Stomach smooth muscle (tissue), 2 donors: ENCODE results near the gene PITHD1.
"Not testable (repeated sequence)": the region's sequence is repeated elsewhere in the genome, so short reads cannot be mapped to it uniquely, and the experiment has no call there.

Experiments used
- H3K27ac ChIP-seq: one replicate; pipeline ENCODE4 v1.7.0; 2013; ENCODE audit warnings: mild to moderate bottlenecking, low read length, inconsistent platforms
- H3K27me3 ChIP-seq, 2 donors: one replicate each; pipeline ENCODE4 v1.7.0; 2013; ENCODE audit warnings: low read length in 2 of 2; ENCODE audit not compliant: insufficient read depth in 2 of 2, control insufficient read depth in 1 of 2
- H3K36me3 ChIP-seq, 2 donors: one replicate each; pipeline ENCODE4 v1.7.0; 2013; ENCODE audit warnings: low read length in 2 of 2; ENCODE audit not compliant: control insufficient read depth in 2 of 2, insufficient read depth in 2 of 2
- H3K4me1 ChIP-seq: one replicate; pipeline ENCODE4 v1.7.0; 2013; ENCODE audit warnings: low read length; ENCODE audit not compliant: control insufficient read depth, insufficient read depth
- H3K4me3 ChIP-seq, 2 donors: one replicate each; pipeline ENCODE4 v1.7.0; 2013; ENCODE audit warnings: low read length in 2 of 2
- H3K9ac ChIP-seq, 2 donors: one replicate each; pipeline ENCODE4 v1.7.0; 2013; ENCODE audit warnings: low read length in 2 of 2, mild to moderate bottlenecking in 1 of 2
- H3K9me3 ChIP-seq, 2 donors: one replicate each; pipeline ENCODE4 v1.7.0; 2013; ENCODE audit warnings: low read length in 2 of 2; ENCODE audit not compliant: control insufficient read depth in 2 of 2
- donor health status: healthy.
- donor health status: Pancreatic carcinoma.

The PITHD1 gene

GRCh38 chr1:23810818-23811540 lies 32.8 kb downstream of the PITHD1 start:
- H3K9me3 ChIP-seq: no peaks in the 10 kb centered on the region
- H3K9ac ChIP-seq: no peak overlapping the region
- peaks cover 41 to 44% of the 10 kb centered on the region in 2 donors for H3K36me3 ChIP-seq
- H3K4me3 ChIP-seq: no peak overlapping the region
- H3K27me3 ChIP-seq: no peaks in the 10 kb centered on the region
- peaks cover 3% of the 10 kb centered on the region for H3K4me1 ChIP-seq
- H3K27ac ChIP-seq: no peak overlapping the region

- peaks cover 3% of the 10 kb centered on the region for H3K4me1 ChIP-seq
- H3K36me3 ChIP-seq: peaks cover 45 to 50% of the 10 kb centered on the region in 2 donors
- H3K4me3 ChIP-seq: no peak overlapping the region
- H3K9me3 ChIP-seq: no peaks in the 10 kb centered on the region
- no peak overlapping the region for H3K9ac ChIP-seq
- no peak overlapping the region for H3K27ac ChIP-seq
- H3K27me3 ChIP-seq: no peaks in the 10 kb centered on the region
Measured at GRCh38 chr1:23814016-23814415, 35.8 kb downstream of the PITHD1 start.

- no peaks in the 10 kb centered on the region for H3K9me3 ChIP-seq
- H3K4me3 ChIP-seq: no peak overlapping the region
- H3K27ac ChIP-seq: no peak overlapping the region
- H3K27me3 ChIP-seq: no peaks in the 10 kb centered on the region
- H3K36me3 ChIP-seq: peaks cover 44 to 50% of the 10 kb centered on the region in 2 donors
- no peak overlapping the region for H3K9ac ChIP-seq
- no peaks in the 10 kb centered on the region for H3K4me1 ChIP-seq
Measured at GRCh38 chr1:23816361-23816760, 38.1 kb downstream of the PITHD1 start.

- H3K4me3 ChIP-seq: no peak overlapping the region
- no peak overlapping the region for H3K27ac ChIP-seq
- no peaks in the 10 kb centered on the region for H3K27me3 ChIP-seq
- no peaks in the 10 kb centered on the region for H3K4me1 ChIP-seq
- no peaks in the 10 kb centered on the region for H3K9me3 ChIP-seq
- H3K36me3 ChIP-seq: peaks cover 42 to 45% of the 10 kb centered on the region in 2 donors
- no peak overlapping the region for H3K9ac ChIP-seq
Measured at GRCh38 chr1:23816906-23817305, 38.7 kb downstream of the PITHD1 start.

- no peaks in the 10 kb centered on the region for H3K4me1 ChIP-seq
- H3K9ac ChIP-seq: no peak overlapping the region
- no peak overlapping the region for H3K4me3 ChIP-seq
- H3K27ac ChIP-seq: no peak overlapping the region
- no peaks in the 10 kb centered on the region for H3K27me3 ChIP-seq
- no peaks in the 10 kb centered on the region for H3K9me3 ChIP-seq
- H3K36me3 ChIP-seq: peaks cover 37% of the 10 kb centered on the region in 2 donors
Measured at GRCh38 chr1:23817633-23818032, 39.4 kb downstream of the PITHD1 start.

- Histone ChIP-seq H3K9me3 (no peaks in the 10 kb centered on the region), H3K9ac (no peak overlapping the region), H3K27ac (no peak overlapping the region), H3K4me3 (no peak overlapping the region), H3K36me3 (peaks cover 0 to 4% of the 10 kb centered on the region in 2 donors), H3K27me3 (no peaks in the 10 kb centered on the region), H3K4me1 (peaks cover 5% of the 10 kb centered on the region)
Measured at GRCh38 chr1:23823767-23824166, 45.5 kb downstream of the PITHD1 start.

GRCh38 chr1:23824711-23825075 lies 46.5 kb downstream of the PITHD1 start:
- peak overlapping the region; percentile 95 for H3K27ac ChIP-seq
- H3K27me3 ChIP-seq: no peaks in the 10 kb centered on the region
- peak overlapping the region; percentile 96 to 99 for H3K4me3 ChIP-seq
- H3K9me3 ChIP-seq: no peaks in the 10 kb centered on the region
- peaks cover 0 to 2% of the 10 kb centered on the region in 2 donors for H3K36me3 ChIP-seq
- H3K4me1 ChIP-seq: peaks cover 5% of the 10 kb centered on the region
- peak overlapping the region; percentile 99 to 100 for H3K9ac ChIP-seq

- Histone ChIP-seq H3K9ac (peak within 1 kb of the TSS; percentile 99 to 100), H3K4me1 (peaks cover 5% of the 10 kb centered on the region), H3K27ac (peak within 1 kb of the TSS; percentile 95)
Measured at GRCh38 chr1:23825076-23825761, 47.0 kb downstream of the PITHD1 start, which contains the start of gene HMGCL. Gene HMGCL, minus strand, starts transcription at chr1:23825429. Its CDS starts 14 bp downstream, at chr1:23825415.

GRCh38 chr1:23825762-23826522 lies 47.7 kb downstream of the PITHD1 start:
- Histone ChIP-seq H3K4me3 (peak overlapping the region; percentile 96 to 99), H3K9ac (peak overlapping the region; percentile 79 to 99), H3K27ac (peak overlapping the region; percentile 95), H3K4me1 (peaks cover 5% of the 10 kb centered on the region), H3K27me3 (no peaks in the 10 kb centered on the region), H3K9me3 (no peaks in the 10 kb centered on the region), H3K36me3 (no peaks in the 10 kb centered on the region)

More at GRCh38 chr1:23825076-23825761, 47.0 kb downstream of the PITHD1 start, which contains the start of gene HMGCL:
- Histone ChIP-seq H3K36me3 (peaks cover 0 to 2% of the 10 kb centered on the region in 2 donors), H3K4me3 (peak within 1 kb of the TSS; percentile 96 to 99), H3K27me3 (no peaks in the 10 kb centered on the region), H3K9me3 (no peaks in the 10 kb centered on the region)

- not testable (repeated sequence) for H3K9me3 ChIP-seq, H3K4me3 ChIP-seq, H3K9ac ChIP-seq, H3K4me1 ChIP-seq, H3K27ac ChIP-seq, H3K27me3 ChIP-seq, H3K36me3 ChIP-seq
Measured at GRCh38 chr1:23826590-23826989, 48.4 kb downstream of the PITHD1 start.
